HG03571 (cell line): ENCODE measurements around the gene HES6.
"Not testable (repeated sequence)": the region's sequence is repeated elsewhere in the genome, so short reads cannot be mapped to it uniquely, and the experiment has no call there.

Source experiments
- ATAC-seq: cut with Tn5 transposase; IDR thresholded peaks from one replicate; pipeline ENCODE4 v1.9.1; 2021; ENCODE audit not compliant: unreplicated experiment

Gene HES6

DNA sequence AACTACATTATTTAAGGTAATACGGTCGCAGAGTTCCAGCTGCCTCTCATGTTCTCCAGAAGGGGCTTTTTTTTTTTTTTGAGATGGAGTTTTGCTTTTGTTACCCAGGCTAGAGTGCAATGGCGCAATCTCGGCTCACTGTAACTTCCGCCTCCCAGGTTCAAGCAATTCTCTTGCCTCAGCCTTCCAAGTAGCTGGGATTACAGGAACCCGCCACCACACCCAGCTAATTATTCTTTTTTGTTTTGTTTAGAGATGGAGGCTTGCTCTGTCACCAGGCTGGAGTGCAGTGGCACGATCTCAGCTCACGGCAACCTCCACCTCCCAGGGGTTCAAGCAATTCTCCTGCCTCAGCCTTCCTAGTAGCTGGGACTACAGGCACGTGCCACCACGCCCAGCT, 33.6 kb upstream of the HES6 start:
- ATAC-seq: not testable (repeated sequence)

DNA sequence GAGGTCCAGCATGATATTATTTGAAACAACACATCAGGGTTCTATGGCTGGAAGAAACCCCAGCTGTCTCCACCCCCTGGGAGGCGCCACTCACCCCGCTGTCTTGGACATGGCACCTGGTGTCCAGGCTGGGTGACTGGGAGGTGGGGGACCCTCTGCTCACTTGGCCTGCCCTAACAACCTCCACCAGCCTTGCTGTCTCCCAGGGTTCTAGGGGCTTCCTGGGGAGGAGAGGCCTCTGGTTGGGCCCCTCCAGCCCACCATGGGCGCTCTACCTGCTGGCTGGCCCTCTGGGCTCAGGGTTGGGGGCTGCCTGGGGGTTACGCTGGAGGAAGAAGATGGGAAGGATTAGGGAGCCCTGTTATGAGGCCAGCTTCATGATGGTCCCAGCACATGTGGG, 32.3 kb upstream of the HES6 start:
- ATAC-seq: no peak

DNA sequence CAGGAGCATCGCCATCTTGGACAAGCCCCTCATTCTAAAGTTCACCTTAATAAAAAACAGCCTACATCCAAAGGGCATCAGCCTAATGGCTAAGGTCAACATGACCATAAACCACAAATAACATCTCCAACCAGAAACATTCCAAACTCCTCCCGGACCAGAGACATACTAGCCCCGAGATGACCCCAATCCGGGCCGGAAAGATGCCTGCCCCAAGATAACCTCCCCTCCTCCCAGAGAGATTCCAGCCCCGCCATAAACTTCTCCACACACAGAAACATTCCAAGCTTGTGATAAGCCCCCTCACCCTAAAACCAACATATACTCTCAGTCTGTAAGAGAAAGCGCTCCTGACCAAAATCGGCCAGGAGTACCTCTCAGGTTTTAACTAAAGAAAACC, 31.8 kb upstream of the HES6 start:
- ATAC-seq: not testable (repeated sequence)

DNA sequence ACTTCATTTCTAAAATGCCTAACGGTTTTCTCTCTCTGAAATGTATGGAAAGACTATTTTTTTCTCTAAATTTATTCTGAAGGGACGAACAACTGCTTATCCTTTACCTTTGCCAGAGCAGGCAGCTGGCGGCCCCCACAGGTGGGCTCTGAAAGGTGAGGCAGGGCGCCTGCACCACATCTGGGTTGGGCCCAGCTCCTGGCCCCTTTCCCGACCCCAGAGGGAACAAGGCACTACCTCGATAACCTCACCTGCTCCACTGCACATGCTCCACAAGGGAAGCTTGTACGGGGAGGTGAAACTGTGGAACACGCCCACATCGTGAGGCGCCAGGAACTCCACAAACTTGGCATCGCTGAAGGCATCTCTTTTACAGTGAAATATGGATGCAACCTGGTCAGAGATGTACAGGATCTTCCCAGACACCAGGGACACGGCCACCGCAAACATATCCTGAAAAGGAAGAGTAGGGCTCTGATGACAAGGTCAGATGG, 31.3 kb upstream of the HES6 start:
- ATAC-seq: no peak

DNA sequence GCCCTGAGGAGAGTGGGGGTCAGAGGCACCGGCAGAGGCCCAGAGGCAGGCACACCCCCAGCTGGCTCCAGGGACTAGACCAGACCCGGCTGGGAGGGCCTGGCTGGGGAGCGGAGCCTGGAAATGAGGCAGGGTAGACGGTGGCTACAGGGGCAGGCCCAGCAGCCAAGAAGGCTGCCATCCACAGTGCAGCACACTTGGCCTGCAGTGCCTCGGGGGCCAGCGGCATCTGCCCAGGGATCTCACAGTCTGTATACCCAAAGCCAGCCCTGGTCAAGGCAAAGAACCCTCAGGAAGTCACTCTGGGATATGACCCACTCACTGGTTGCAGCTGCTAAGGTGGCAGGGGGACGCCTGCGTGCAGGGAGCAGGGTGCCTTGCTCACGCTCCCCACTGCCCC, 30.8 kb upstream of the HES6 start:
- no peak for ATAC-seq

DNA sequence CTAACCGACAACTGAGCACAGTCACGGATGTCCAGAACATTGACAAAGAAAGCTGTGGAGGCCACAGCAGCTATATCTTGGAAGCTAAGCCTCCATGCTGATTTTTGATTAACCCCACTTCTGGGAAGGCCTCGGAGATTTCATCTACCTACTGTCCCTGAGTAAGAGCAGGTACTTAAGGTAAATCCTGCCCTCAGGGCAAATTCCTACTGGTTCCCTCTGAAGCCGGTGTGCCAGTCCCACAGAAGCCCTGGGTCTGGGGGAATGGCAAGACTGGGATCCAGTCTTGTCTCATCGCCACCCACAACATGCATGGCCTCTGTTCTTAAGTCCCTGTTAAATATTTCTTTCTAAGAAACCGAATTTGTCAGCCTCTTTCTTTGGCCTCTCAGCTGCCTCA, 29.9 kb upstream of the HES6 start:
- ATAC-seq: no peak

DNA sequence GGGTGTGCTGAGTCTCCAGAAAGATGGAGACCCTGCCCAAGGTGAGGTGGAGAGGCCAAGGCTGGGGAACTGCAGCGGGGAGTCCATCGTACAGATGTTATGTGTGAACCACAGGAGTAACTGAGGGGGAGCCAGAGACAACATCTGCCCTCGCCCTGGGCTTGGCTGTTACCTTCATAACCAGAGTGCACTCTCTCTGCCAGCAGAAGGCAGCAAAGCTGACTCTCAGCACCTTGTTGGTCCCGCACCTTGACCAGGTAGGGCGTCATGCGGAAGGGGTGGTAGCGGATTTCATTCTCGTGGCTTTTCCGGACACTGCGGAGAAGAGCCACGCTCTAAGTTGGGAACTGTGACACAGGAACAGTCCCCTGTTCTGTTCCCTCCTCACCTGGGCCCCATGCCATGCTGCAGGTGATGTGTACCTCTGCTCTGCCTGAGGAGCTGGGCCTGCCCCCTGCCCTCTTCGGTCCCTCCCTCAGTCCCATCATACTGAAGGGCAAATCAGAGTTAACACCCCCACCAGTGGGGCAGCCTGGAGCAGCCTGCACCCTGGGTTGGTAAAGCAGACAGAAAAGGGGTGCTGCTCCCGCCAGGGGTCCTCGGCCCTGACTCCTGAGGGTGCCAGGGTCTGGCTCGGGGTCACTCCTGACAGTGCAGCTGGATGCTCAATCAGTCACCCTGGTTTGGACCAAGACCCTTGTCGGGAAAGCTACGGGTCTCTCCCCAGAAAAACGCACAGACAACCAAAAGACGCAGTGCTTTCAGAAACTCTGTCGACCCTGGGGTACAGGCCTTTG, 28.2 kb upstream of the HES6 start:
- no peak for ATAC-seq

DNA sequence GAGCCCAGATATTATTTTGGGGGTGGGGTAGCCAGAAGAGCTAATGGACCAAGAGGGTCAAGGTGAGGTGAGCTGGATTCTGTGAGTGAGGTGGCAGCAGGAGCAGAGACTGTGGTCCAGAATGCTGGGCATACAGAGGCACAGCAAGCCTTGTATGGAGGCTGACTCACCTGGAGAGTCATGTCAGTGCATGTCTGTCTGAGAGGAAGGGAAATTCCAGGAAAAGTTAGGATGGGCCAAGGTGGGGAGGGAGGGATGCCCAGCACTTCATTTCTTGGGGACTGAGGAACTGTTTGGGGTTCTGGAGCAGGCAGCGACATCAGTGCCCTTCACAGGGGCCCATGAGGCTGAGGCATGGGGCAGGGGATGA, 27.5 kb upstream of the HES6 start:
- no peak for ATAC-seq

DNA sequence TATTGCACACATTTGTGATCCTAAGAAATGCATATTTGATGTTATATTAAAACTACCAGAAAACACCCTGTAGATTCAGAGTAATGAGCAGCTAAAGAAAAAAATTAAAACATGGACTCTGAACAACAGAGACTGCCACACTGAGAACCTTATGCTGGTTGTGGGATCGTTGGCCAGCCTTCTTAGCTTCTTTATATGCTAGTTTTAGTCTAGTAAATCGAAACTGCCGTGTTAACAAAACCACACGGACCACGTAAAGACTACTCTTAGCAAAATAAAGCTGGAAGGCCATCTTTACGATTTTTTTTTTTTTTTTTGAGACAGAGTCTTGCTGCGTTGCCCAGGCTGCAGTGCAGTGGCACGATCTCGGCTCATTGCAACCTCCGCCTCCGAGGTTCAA, 25.8 kb upstream of the HES6 start:
- no peak for ATAC-seq

DNA sequence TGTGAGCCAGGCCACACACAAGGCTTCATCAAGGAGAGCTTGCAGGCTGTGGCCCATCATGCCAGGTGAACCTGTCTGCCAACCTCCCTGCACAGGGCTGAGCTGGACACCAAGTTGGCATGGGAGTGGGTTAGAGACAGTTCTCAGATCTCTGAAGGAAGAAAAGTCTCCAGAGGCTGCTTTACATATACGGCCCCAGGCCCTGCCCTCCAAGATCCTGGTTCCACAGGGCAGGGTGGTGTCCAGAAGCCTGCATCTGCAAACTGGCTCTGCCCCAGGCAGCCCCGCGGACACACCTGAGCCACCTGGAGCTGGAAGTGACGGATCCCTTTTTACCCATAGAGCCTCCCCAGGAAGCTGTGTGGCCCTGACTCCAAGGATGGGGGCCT, 24.2 kb upstream of the HES6 start:
- ATAC-seq: no peak

DNA sequence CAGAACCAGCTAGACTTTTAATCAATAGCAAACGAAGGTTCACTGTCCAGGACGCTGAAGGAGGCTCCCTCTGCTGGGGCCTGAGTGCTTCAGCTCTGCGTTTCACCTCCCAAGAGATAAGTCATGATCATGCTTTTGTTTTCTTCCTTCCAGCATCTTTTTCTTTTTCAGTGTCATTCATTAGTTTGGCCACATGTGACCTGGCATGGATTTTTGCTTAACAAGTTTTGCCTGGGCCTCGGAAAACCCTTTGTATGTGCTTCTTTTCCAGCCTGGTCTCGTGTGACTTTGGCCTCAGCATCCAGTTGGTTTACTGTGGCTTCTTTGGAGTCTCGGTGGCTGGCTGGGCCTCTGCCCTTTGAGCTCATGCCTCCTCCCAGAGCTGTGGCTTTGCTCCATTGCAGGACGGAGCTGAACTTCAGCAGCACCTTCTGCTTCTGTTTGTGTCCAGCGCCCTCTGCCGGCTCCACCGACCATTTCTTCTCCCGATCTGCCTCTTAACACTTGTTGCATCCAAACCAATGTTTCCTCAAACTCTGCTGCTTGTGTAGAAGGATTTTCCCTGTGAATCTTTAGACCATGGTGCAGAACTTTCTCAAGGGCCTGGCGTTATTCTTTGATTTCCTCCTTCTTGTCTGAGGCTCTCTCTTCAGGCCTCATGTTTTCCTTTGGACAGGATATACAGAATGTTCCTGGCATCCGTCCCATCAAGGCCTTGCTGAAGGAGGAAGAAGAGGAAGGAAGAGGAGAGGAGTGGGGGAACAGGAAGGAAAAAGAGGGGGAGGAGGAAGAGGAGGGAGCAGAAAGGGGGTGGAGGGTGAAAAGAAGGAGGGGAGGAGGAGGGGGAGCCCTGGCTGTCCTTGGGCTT, 23.6 kb upstream of the HES6 start:
- no peak for ATAC-seq

DNA sequence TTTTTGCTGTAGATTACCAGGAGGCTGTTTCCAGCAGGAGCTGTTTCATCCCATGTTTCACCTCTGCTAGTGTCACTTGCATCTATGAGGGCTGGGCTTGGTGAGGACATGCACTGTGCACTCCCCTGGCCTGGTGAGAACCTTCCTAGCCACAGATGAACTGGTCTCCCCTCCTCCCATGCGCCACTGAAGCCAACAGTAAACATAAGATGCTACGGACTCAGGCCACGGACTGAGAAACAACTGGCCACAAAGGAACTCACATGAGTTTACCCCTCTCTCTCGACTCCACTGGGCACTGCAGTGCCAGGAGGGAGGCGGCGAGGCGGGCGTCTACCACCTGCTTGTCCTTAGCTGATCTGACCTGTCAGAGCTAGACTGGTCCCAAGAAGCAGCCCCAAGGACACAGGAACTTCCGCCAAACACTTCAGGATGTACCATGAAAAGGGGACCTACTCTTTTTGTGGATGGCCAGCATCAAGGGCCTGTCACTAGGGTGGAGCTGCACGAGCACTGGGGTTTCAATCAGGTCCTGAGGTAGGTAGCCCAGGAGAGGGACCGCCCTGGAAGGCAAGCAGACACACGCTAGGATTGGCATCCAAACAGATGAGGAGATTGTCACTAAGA, 22.8 kb upstream of the HES6 start:
- ATAC-seq: no peak

DNA sequence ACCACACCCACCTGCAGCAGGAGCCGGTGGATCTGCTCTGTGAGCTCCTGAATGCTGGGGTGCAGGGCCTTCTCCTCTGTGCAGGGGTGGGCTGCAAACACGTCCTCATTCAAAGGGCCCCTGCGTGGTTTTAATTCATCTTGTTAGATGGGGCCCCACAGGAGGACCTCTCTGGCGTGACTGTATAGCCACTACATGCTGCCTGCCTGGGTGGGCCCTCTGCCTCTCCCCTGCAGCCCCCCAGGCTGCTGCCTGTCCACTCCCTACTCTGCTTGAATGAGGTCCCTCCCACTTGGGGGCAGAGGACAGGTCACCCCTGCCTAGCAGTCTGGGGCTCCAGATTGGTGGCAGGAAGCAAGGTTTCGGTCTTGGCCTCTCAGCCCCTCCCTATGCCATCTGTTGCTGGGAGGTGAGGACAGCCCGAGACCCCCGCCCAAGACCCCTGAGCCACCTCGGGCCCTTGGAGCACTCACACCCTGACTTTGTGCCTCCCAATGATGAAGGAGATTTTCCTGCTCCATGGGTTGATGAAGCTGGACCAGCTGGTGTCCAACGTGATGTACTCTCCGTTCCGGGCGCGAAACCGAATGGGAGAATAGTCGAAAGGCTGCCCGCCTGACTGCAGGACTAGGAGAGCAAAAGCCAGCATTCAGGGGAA, 22.0 kb upstream of the HES6 start:
- ATAC-seq: no peak

DNA sequence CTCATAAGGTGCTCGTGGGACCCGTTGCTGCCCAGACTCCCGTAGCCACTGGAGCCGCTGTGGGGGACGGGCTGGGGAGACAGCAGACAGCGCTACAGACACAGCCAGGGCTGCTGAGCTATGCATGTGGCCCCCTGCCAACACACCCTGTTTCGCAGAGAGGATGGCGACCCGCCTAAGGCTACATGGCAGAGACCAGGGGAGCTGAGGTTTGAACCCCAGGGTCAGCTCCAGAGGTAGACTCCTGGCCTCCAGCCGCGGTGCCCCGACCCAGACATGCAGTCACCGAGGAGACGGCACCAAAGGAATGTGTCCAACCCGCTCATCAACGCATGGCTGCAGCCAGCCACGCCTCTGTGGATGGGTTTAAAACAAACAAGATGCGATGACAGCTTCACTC, 21.0 kb upstream of the HES6 start:
- no peak for ATAC-seq

DNA sequence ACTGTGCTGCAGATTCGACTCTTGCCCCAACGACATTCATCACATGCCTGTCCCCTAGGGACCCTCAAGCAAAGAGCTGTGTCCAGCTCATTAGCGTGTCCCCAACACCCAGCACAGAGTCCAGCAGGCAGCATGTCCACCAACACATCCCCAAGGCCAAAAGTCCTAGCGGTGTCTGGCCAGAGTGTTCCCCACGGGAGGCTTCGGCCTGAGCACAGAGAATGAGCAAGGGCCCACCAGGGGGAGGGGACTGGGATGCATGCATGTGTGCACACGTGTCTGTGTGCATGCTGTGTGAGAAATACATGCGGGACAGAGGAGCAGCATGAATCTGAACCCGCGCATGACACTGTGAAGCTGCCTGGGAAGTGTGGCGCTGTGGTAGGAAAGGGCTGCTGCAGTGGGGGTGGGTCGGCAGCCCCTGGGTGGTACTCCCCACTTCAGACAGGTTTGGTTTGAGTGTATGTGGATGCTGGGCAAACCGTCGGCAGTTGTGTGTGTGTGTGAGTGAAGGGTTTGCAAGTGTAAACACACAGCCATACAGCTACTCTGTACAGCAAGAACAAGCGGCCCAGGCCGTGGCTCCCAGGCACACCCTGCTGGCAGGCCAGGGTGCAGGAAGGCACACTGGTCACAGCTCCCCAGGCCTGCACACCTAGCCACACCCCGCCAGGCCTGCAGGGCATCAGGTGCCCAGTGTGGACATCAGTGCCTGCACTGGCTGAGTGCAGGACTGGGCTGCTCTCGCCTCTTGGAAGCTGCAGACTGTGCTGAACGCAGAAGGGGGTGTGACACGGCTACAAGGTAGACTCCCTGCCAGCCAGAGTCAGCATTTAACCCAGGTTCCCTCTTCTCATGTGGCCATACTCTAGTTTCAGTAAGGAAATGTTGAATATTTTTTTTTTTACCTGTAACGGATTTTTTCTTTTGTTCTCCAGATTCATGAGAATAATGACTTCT, 19.5 kb upstream of the HES6 start:
- no peak for ATAC-seq

DNA sequence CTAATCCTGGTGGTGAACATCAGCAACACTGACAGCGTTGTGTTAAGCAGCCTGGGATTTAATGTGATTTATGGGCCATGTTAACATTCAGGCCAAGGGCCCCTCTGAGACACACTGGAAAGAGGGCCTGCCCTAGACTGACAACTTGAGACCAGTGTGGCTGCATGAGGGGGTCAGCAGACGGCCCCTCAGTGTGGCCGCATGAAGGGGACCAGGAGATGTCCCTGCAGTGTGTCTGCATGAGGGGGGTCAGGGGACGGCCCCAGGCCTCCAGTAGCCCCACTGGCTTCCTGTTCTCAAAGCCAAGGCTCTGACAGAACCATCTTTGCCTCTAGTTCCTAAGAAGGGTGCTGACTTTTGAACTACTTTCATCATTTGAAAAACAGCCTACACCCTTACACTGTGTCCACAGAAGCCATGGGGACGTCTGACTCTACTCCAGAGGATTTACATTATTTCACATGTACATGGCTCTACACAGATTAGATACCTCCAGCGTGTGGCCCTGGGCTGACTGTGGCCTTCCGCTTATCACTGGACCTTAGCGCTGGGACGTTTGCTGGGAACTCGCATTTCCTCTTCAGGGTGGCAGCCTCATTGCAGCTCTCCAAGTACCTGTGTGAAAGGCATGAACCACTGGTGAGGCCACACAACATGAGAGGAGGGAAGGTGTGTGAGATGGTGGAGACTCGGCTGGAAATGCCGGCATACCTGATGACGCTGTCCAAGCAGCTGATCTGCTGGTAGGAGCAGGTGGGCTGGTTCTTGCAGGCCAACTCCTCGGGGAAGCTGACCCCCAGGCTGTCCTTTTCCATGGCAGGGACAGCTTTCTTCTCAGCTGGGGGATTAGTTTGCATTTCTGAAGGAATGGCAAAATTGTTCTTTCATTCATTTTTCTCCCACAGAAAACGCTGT, 18.2 kb upstream of the HES6 start:
- no peak for ATAC-seq

DNA sequence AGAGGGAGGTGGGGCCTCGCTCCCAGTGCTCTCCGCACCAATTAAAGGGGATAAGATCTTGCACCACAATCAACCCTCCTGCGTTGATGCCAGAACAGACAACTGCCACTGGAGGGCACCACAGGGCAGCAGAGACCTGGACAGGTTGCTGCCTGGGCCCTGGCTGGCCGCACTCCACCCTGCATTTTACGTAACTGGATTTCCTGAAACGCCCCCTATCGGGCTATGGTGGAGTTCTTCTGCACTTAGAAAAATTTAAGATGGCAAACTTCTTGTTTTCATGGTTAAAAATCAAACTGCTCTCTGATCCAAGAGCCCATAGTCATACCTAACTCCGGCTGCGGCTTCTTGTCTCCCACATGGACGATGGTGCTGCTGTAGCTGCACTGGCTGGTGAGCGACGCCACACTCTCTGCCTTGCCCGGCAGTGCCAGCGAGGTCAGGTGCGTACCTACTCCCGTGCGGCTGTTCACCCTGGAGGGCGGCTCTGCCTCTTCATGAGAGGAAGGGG, 16.8 kb upstream of the HES6 start:
- peak; percentile 57 for ATAC-seq

DNA sequence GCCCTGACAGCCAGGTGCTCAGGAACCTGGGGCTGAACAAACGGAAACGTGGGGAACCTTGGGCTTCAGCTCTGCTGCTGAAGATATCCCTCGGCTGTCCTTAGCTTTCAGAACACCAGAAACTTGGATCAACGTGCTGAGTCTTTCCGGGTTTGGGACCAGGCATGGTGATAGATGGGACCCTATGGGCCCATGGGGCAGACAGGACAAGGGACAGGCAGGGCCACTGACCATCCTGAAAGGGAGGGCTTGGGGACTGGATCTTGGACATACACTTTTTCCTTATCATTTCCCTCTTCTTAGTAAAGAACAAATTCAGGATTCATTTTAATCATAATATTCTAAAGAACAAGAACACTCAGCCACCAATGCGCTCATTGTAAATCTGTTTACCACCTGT, 16.3 kb upstream of the HES6 start:
- no peak for ATAC-seq

DNA sequence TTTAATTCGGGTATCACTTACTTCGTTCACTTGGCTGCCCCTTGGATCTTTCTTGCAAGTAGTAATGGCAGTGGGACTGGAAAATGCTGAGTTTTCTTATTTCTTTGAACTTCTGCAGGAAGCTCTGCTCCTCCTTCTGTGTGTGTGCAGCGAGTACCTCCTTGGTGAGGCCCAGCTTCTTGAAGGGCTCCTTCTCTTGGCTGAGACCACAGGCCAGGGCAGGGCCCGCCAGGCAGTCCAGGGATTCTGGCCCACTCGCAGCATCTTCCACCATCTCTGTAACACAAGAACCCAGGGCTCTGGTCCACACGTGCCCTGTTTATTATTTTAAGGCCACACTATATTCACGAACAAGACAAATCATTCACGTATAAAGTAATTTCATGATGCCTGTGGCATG, 15.8 kb upstream of the HES6 start:
- ATAC-seq: no peak
